Middle frontal gyrus (tissue), 1 donor: ENCODE data around the gene CUTC.
"Not testable (repeated sequence)": the region's sequence is repeated elsewhere in the genome, so short reads cannot be mapped to it uniquely, and the experiment has no call there.

Experiments
- DNase-seq: peaks from one replicate; pipeline ENCODE4 v3.0.0-alpha.2; 2015; ENCODE audit warnings: low spot score; ENCODE audit errors: extremely low spot score

Gene CUTC

DNA sequence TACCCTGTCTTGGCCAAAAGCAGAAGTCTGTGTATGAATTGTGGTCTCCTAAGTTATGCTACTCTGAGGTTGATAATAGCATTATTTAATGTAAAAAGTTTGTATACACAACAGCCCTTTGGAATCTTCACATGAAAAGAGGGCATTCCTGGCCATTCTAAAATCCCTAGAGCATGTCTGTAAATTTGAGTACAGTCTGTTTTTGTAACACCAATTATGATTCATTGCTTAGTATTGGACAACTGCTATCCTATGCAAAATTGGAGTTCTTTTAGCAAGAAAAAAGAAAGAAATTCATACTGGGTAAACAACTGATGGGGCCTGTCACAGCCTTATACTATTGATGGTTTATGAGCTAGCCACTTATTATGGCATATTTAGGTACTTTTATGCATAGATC lies 10.2 kb downstream of the CUTC start:
- DNase-seq: no peak

DNA sequence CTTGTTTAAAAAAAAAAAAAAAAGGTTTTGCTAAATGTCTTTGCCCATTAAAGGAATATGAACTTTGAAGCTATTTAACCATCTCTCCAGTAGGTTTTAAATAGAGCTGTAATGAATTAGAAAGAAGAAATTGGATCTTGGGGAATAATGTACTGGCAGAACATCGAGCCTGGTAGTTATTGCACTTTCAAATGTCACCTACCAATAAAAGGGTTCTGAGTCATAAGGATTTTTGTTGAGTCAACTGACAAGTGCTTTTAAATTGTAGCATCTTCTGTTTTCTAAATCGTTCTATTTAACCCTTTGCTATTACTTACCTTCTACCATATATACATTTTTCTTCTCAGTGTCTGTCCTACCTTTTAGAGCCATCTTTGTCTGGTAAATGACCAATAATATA lies 10.7 kb downstream of the CUTC start:
- DNase-seq: no peak

DNA sequence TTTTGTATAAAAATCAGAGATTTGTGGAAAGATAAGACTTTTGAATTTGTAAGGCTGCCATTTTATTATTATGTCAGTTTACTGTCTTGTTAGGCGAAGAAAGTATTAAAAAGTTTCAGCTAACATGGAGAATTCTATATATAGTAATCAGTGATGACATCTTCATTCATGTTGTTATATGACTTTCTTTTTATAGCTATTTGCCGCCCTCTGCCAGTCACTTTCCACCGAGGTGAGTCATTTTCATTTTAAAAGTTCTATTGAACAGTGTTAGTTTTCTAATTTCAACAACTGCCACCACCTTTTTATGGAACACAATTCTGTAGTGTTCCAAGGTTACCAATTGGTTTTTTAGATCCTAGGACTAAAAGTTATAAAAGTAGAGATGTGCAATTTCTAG lies 11.8 kb downstream of the CUTC start:
- DNase-seq: no peak

DNA sequence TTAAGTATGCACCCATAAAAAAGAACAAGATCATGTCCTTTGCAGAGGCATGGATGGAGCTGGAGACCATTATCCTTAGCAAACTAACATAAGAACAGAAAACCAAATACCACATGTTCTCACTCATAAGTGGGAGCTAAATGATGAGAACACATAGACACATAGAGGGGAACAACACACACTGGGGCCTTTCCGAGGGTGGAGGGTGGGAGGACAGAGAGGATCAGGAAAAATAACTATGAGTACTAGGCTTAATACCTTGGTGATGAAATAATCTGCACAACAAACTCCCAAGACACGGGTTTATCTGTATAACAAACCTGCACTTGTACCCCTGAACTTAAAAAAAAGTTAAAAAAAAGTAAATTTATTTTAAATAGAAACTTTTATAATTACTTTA lies 14.1 kb downstream of the CUTC start:
- not testable (repeated sequence) for DNase-seq

DNA sequence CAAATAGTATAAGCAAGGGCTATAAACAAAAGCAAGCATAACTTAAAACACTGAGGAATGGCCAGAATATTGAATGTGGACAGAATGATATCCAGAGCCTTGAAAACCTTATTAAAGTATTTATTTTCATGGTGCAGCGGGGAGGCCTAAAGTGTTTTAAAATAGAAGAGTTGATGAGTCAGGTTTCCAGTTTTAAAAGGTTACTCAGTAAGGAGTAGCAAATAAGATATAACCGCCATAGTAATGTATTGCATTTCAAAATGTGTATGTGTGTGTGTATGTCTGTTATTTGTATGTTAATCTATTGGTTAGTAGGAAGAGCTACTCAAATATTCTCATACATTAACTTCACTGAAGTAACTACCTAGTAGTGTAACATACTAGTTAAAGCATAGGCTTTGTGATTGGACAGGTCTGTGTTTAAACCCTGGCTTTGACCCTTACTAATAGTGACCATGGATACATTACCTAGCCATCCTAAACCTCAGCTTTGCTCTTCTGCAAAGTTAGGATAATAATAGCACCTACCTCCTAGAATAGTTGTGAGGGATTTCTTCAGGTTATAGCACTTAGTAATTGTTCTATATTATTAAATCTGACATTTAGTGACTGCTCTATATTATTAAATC lies 16.9 kb downstream of the CUTC start:
- DNase-seq: no peak

DNA sequence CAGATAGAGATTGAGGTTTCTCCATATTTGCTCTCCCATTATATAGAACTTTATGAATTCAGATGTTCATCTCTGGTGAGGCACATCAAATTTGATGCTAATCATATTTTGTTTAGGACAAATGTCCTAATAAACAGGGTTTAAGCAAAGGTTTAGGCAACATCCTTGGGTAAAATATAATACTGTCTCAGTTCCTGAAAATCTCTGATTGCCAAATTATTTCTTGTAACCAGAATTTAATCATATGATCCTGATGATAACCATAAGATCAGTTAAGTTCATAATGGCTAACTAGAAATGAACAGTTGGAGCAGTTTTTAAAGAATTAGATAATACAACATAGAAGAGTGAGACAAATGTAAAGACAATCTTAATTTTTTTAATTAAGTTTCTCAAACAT lies 18.6 kb downstream of the CUTC start:
- DNase-seq: no peak

GRCh38 chr10:99754670-99755069 lies 22.6 kb downstream of the CUTC start:
- no peak for DNase-seq

GRCh38 chr10:99756159-99756558 lies 24.1 kb downstream of the CUTC start:
- DNase-seq: no peak

GRCh38 chr10:99758211-99758891 lies 26.3 kb downstream of the CUTC start:
- no peak for DNase-seq

DNA sequence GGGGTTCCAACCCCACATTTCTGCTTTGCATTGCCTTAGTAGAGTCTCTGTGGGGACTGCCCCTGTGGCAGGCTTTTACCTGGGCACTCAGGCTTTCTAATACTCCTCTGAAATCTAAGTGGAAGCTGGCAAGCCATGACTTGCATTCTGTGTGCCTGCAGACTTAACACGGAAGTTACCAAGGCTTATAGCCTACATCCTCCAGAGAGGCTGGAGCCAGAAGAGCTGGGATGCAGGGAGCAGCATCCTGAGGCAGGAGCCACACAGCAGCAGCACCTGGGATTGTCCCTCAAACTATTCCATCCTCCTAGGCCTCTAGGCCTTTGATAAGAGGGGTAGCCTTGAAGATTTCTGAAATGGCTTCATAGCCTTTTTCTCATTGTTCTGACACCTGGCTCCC lies 28.3 kb downstream of the CUTC start:
- no peak for DNase-seq

GRCh38 chr10:99761365-99761764 lies 29.3 kb downstream of the CUTC start:
- DNase-seq: peak; percentile 31

DNA sequence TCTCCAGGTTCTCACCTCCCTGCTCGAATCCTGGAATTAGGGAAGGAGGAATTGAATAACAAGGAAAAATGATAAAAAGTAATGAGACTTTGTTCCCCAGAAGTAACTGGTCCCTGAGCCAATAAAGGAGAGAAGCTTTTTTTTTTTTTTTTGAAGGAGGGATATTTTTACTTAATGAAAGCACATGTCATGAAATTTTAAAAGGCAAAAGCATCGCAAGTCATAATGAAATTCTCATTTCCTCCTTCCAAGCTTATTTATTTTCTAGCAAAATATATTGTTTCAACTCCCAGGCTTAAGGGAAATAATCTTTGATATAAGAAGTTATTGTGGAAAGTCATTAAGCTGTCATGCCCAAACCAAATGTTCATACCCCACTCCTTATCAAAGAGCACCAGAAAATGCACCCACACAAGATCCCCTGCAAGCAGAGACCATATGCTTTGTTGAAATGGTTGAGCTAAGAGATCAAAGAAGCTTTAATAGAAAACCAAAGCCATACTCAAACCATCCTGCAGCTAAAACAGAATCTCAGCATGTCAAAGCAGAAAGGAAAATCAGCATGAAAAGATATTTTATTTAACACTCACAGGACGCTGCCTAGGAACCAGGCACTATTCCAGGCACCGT lies 33.8 kb downstream of the CUTC start:
- no peak for DNase-seq

DNA sequence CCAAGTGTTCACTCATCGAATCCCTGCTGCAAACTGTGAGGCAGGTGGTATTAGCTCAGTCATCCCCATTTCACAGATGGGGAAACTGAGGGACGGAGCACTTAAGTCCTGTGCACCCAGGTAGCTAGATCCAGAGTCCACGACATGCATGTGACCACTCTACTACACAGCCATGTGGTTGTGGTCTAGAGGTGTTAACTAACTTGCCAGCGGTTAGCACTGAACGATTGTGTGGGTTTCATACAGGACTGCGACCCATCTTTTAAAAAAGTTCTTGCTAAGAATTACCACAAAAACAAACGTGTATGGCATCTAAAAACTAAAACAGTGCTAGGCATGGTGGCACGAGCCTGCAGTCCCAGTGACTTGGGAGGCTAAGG lies 34.3 kb downstream of the CUTC start:
- no peak for DNase-seq

- DNase-seq: no peak
Observed at GRCh38 chr10:99767901-99768300, 35.9 kb downstream of the CUTC start.

- no peak for DNase-seq
Observed at GRCh38 chr10:99768556-99768955, 36.5 kb downstream of the CUTC start.

GRCh38 chr10:99769706-99770105 lies 37.7 kb downstream of the CUTC start:
- DNase-seq: no peak

DNA sequence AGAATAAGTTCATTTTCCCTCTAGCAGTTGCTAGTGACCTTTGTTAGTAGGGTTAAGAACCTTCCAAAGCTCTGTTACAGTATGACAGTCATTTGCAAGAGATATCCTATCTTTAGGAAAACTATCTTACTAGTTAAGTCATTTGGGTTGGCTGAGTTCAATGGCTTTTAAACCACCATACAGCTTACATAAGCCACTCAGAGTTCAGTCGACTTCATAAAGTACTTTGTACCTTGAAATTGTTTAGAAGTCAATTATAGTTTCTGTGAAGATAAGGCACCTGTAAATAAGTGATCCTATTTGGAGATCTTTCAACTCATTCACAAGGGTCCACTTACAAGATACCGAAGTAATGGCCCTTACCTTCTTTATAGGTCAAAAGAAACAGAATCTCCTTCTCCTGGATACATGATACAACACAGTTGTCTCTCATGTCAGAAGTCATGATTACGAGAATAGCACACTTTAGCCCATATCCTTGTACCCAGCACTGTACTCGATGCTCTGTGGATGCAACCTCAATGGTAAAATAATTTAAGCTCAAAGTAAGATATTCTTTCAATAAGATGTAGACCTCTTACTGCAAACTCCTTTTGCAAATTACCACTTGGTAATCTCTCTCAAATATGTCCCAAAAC lies 38.5 kb downstream of the CUTC start:
- DNase-seq: no peak

GRCh38 chr10:99775850-99776249 lies 43.8 kb downstream of the CUTC start:
- DNase-seq: no peak

DNA sequence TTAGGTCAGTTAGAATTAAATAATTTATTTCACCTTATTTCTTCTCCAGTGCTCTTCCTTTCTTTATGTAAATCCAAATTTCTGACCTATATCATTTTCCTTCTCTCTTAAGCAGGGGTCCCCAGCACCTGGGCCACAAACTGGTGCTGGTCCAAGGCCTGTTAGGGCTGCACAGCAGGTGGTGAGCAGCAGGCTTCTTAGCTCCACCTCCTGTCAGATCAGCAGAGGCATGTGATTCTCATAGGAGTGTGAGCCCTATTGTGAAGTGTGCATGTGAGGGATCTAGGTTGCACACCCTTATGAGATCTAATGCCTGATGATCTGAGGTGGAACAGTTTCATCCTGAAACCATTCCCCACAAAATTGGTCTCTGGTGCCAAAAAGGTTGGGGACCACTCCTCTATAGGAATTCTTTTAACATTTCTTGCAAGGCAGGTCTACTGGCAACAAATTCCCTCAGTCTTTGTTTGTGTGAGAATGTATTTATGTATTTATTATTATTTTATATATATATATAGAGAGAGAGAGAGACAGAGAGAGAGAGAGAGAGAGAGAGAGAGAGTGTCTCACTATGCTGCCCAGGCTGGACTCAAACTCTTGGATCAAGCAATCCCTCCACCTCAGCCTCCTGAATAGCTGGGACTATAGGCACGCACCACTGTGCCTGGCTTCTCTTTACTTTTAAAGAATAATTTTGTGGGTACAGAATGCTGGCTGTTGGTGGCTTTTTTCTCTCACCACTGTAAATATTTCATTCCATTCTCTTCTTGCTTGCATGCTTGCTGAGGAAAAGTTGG lies 46.1 kb downstream of the CUTC start:
- no peak for DNase-seq

- DNase-seq: no peak
Observed at GRCh38 chr10:99779335-99779734, 47.3 kb downstream of the CUTC start.

GRCh38 chr10:99781734-99782429 lies 49.8 kb downstream of the CUTC start:
- no peak for DNase-seq
